Measurements from ENCODE around the gene SDR39U1.

SDR39U1 gene

DNA sequence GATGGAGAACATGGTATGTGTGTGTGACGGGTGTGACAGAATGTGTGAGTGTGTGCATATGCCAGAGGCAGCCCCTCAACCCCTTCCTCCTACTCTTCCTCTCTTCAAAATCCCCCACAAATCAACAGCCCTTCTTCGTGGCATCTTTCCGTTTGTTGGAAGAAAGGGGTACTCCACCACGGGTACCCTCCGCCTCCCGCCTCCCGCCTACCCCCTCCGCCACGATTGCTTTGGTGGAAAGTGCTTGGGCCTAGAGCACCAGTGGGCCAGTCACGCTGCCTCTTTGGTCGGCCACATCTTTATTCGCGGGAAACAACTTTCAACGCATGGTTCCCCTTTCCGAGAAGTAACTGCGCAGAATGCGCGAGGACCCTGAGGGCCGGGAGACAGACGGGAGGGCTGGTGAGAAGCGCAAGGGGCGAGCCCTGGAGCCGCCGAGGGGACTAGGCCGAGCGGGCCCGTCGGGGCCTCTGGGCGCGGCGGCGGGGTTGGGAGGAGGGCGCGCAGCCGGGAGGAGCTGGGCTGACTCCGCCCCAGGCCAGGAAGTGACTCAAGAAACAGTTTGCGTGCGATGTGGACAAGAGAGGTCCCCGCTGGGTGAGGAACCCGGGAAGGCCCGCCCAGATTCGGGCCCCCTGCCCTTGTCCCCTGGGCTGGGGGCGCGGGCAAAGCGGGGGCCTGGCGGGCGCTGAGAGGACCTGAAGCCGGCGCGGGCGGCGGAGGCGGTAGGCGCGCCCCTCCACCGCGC, 13.0 kb downstream of the SDR39U1 start, which contains the start of the genes CBLN3 and KHNYN (continued):
- TF ChIP-seq, protein P1, sequence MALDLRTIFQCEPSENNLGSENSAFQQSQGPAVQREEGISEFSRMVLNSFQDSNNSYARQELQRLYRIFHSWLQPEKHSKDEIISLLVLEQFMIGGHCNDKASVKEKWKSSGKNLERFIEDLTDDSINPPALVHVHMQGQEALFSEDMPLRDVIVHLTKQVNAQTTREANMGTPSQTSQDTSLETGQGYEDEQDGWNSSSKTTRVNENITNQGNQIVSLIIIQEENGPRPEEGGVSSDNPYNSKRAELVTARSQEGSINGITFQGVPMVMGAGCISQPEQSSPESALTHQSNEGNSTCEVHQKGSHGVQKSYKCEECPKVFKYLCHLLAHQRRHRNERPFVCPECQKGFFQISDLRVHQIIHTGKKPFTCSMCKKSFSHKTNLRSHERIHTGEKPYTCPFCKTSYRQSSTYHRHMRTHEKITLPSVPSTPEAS (tag by site-specific recombination; IDR thresholded peaks at IDR 0.05), result peak; percentile 54
- TF ChIP-seq, protein P2, sequence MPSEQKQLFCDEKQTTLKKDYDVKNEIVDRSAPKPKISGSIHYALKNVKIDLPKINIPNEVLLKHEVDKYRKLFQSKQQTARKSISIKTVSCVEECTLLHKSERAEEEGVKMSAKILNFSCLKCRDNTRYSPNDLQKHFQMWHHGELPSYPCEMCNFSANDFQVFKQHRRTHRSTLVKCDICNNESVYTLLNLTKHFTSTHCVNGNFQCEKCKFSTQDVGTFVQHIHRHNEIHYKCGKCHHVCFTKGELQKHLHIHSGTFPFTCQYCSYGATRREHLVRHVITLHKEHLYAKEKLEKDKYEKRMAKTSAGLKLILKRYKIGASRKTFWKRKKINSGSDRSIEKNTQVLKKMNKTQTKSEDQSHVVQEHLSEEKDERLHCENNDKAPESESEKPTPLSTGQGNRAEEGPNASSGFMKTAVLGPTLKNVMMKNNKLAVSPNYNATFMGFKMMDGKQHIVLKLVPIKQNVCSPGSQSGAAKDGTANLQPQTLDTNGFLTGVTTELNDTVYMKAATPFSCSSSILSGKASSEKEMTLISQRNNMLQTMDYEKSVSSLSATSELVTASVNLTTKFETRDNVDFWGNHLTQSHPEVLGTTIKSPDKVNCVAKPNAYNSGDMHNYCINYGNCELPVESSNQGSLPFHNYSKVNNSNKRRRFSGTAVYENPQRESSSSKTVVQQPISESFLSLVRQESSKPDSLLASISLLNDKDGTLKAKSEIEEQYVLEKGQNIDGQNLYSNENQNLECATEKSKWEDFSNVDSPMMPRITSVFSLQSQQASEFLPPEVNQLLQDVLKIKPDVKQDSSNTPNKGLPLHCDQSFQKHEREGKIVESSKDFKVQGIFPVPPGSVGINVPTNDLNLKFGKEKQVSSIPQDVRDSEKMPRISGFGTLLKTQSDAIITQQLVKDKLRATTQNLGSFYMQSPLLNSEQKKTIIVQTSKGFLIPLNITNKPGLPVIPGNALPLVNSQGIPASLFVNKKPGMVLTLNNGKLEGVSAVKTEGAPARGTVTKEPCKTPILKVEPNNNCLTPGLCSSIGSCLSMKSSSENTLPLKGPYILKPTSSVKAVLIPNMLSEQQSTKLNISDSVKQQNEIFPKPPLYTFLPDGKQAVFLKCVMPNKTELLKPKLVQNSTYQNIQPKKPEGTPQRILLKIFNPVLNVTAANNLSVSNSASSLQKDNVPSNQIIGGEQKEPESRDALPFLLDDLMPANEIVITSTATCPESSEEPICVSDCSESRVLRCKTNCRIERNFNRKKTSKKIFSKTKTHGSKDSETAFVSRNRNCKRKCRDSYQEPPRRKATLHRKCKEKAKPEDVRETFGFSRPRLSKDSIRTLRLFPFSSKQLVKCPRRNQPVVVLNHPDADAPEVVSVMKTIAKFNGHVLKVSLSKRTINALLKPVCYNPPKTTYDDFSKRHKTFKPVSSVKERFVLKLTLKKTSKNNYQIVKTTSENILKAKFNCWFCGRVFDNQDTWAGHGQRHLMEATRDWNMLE (tag by site-specific recombination; conservative IDR thresholded peaks at IDR 0.05; ENCODE audit: low read depth), result 0 out of 2 replicates have a peak, but pooled peaks have one; percentile 28
- TF ChIP-seq ZNF677 (tag by site-specific recombination; IDR thresholded peaks at IDR 0.05) (no peak), ZNF221 (tag by site-specific recombination; IDR thresholded peaks at IDR 0.05; ENCODE audit: borderline replicate concordance) (no peak), ZFP41 (tag by site-specific recombination; IDR thresholded peaks at IDR 0.05; ENCODE audit: borderline replicate concordance) (no peak), SCRT1 (tag by site-specific recombination; IDR thresholded peaks at IDR 0.05; ENCODE audit: borderline replicate concordance) (no peak), ZBTB17 (tag by site-specific recombination; IDR thresholded peaks at IDR 0.05) (no peak), IKZF3 (tag by site-specific recombination; IDR thresholded peaks at IDR 0.05) (0 out of 2 replicates have a peak, but pooled peaks have one; percentile 24), ZNF292 (tag by site-specific recombination; IDR thresholded peaks at IDR 0.05; ENCODE audit: borderline replicate concordance, low read depth) (no peak), ZIC2 (tag by site-specific recombination; IDR thresholded peaks at IDR 0.05) (peak; percentile 35; the same call in 1 of the 2 replicates), OVOL3 (tag by site-specific recombination; IDR thresholded peaks at IDR 0.05) (no peak), ZNF10 (tag by site-specific recombination; IDR thresholded peaks at IDR 0.05) (no peak), ZNF37A (tag by site-specific recombination; IDR thresholded peaks at IDR 0.05) (no peak), ZNF391 (tag by site-specific recombination; IDR thresholded peaks at IDR 0.05; ENCODE audit: borderline replicate concordance, low read depth) (no peak), OSR2 (tag by site-specific recombination; IDR thresholded peaks at IDR 0.05) (no peak), ZNF366 (tag by site-specific recombination; conservative IDR thresholded peaks at IDR 0.05) (no peak; the same call in none of the 2 replicates), KLF7 (tag by site-specific recombination; IDR thresholded peaks at IDR 0.05; ENCODE audit: borderline replicate concordance) (peak; percentile 54; the same call in 1 of the 2 replicates)
- TF ChIP-seq, protein P3, sequence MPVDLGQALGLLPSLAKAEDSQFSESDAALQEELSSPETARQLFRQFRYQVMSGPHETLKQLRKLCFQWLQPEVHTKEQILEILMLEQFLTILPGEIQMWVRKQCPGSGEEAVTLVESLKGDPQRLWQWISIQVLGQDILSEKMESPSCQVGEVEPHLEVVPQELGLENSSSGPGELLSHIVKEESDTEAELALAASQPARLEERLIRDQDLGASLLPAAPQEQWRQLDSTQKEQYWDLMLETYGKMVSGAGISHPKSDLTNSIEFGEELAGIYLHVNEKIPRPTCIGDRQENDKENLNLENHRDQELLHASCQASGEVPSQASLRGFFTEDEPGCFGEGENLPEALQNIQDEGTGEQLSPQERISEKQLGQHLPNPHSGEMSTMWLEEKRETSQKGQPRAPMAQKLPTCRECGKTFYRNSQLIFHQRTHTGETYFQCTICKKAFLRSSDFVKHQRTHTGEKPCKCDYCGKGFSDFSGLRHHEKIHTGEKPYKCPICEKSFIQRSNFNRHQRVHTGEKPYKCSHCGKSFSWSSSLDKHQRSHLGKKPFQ (tag by site-specific recombination; IDR thresholded peaks at IDR 0.05), result 0 out of 2 replicates have a peak, but pooled peaks have one; percentile 29
- TF ChIP-seq, protein P4, sequence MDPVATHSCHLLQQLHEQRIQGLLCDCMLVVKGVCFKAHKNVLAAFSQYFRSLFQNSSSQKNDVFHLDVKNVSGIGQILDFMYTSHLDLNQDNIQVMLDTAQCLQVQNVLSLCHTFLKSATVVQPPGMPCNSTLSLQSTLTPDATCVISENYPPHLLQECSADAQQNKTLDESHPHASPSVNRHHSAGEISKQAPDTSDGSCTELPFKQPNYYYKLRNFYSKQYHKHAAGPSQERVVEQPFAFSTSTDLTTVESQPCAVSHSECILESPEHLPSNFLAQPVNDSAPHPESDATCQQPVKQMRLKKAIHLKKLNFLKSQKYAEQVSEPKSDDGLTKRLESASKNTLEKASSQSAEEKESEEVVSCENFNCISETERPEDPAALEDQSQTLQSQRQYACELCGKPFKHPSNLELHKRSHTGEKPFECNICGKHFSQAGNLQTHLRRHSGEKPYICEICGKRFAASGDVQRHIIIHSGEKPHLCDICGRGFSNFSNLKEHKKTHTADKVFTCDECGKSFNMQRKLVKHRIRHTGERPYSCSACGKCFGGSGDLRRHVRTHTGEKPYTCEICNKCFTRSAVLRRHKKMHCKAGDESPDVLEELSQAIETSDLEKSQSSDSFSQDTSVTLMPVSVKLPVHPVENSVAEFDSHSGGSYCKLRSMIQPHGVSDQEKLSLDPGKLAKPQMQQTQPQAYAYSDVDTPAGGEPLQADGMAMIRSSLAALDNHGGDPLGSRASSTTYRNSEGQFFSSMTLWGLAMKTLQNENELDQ (tag by site-specific recombination; IDR thresholded peaks at IDR 0.05; ENCODE audit: low read depth), result no peak
- TF ChIP-seq, protein P5, sequence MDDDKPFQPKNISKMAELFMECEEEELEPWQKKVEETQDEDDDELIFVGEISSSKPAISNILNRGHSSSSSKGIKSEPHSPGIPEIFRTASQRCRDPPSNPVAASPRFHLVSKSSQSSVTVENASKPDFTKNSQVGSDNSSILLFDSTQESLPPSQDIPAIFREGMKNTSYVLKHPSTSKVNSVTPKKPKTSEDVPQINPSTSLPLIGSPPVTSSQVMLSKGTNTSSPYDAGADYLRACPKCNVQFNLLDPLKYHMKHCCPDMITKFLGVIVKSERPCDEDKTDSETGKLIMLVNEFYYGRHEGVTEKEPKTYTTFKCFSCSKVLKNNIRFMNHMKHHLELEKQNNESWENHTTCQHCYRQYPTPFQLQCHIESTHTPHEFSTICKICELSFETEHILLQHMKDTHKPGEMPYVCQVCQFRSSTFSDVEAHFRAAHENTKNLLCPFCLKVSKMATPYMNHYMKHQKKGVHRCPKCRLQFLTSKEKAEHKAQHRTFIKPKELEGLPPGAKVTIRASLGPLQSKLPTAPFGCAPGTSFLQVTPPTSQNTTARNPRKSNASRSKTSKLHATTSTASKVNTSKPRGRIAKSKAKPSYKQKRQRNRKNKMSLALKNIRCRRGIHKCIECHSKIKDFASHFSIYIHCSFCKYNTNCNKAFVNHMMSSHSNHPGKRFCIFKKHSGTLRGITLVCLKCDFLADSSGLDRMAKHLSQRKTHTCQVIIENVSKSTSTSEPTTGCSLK (tag by site-specific recombination; IDR thresholded peaks at IDR 0.05), result no peak
- TF ChIP-seq, protein P6, sequence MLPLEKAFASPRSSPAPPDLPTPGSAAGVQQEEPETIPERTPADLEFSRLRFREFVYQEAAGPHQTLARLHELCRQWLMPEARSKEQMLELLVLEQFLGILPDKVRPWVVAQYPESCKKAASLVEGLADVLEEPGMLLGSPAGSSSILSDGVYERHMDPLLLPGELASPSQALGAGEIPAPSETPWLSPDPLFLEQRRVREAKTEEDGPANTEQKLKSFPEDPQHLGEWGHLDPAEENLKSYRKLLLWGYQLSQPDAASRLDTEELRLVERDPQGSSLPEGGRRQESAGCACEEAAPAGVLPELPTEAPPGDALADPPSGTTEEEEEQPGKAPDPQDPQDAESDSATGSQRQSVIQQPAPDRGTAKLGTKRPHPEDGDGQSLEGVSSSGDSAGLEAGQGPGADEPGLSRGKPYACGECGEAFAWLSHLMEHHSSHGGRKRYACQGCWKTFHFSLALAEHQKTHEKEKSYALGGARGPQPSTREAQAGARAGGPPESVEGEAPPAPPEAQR (tag by site-specific recombination; IDR thresholded peaks at IDR 0.05), result no peak
